ENCODE measurements around the gene EIF2A. TPM values are rescaled to one million over a fixed set of nuclear protein-coding genes. Genes with fewer than 3 reads are reported as not detected.

EIF2A gene
- total and polyA plus RNA-seq, 2 of the 13 experiments (the other 11 are each of a cell fraction or from before 2014, with no cell fraction given): 124 to 139 TPM

- TF ChIP-seq, protein P1, sequence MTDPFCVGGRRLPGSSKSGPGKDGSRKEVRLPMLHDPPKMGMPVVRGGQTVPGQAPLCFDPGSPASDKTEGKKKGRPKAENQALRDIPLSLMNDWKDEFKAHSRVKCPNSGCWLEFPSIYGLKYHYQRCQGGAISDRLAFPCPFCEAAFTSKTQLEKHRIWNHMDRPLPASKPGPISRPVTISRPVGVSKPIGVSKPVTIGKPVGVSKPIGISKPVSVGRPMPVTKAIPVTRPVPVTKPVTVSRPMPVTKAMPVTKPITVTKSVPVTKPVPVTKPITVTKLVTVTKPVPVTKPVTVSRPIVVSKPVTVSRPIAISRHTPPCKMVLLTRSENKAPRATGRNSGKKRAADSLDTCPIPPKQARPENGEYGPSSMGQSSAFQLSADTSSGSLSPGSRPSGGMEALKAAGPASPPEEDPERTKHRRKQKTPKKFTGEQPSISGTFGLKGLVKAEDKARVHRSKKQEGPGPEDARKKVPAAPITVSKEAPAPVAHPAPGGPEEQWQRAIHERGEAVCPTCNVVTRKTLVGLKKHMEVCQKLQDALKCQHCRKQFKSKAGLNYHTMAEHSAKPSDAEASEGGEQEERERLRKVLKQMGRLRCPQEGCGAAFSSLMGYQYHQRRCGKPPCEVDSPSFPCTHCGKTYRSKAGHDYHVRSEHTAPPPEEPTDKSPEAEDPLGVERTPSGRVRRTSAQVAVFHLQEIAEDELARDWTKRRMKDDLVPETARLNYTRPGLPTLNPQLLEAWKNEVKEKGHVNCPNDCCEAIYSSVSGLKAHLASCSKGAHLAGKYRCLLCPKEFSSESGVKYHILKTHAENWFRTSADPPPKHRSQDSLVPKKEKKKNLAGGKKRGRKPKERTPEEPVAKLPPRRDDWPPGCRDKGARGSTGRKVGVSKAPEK (CRISPR knock-in tag; IDR thresholded peaks at IDR 0.05; ENCODE audit: borderline replicate concordance): no peak
- TF ChIP-seq CCAR2 (optimal IDR thresholded peaks at IDR 0.05; ENCODE audit: low read depth, low read length): no peak
- TF ChIP-seq MTF2 (CRISPR knock-in tag; IDR thresholded peaks at IDR 0.05; ENCODE audit: borderline replicate concordance): no peak
- no peak for TF ChIP-seq EHMT2 (IDR thresholded peaks at IDR 0.05; ENCODE audit: borderline replicate concordance, low read depth, low read length)
- no peak; the same call in 1 of the 2 replicates for TF ChIP-seq SAFB2 (CRISPR knock-in tag; IDR thresholded peaks at IDR 0.05; ENCODE audit: borderline replicate concordance, low read depth)
- TF ChIP-seq POLR2AphosphoS5 (IDR thresholded peaks at IDR 0.05; ENCODE audit: low read depth, low read length): no peak
- no peak for TF ChIP-seq NR3C1 (CRISPR knock-in tag; IDR thresholded peaks at IDR 0.05)
- TF ChIP-seq, protein P2, sequence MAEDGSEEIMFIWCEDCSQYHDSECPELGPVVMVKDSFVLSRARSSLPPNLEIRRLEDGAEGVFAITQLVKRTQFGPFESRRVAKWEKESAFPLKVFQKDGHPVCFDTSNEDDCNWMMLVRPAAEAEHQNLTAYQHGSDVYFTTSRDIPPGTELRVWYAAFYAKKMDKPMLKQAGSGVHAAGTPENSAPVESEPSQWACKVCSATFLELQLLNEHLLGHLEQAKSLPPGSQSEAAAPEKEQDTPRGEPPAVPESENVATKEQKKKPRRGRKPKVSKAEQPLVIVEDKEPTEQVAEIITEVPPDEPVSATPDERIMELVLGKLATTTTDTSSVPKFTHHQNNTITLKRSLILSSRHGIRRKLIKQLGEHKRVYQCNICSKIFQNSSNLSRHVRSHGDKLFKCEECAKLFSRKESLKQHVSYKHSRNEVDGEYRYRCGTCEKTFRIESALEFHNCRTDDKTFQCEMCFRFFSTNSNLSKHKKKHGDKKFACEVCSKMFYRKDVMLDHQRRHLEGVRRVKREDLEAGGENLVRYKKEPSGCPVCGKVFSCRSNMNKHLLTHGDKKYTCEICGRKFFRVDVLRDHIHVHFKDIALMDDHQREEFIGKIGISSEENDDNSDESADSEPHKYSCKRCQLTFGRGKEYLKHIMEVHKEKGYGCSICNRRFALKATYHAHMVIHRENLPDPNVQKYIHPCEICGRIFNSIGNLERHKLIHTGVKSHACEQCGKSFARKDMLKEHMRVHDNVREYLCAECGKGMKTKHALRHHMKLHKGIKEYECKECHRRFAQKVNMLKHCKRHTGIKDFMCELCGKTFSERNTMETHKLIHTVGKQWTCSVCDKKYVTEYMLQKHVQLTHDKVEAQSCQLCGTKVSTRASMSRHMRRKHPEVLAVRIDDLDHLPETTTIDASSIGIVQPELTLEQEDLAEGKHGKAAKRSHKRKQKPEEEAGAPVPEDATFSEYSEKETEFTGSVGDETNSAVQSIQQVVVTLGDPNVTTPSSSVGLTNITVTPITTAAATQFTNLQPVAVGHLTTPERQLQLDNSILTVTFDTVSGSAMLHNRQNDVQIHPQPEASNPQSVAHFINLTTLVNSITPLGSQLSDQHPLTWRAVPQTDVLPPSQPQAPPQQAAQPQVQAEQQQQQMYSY (CRISPR knock-in tag; IDR thresholded peaks at IDR 0.05): no peak
- TF ChIP-seq ZNF234 (CRISPR knock-in tag; conservative IDR thresholded peaks at IDR 0.05): no peak
- TF ChIP-seq, protein P3, sequence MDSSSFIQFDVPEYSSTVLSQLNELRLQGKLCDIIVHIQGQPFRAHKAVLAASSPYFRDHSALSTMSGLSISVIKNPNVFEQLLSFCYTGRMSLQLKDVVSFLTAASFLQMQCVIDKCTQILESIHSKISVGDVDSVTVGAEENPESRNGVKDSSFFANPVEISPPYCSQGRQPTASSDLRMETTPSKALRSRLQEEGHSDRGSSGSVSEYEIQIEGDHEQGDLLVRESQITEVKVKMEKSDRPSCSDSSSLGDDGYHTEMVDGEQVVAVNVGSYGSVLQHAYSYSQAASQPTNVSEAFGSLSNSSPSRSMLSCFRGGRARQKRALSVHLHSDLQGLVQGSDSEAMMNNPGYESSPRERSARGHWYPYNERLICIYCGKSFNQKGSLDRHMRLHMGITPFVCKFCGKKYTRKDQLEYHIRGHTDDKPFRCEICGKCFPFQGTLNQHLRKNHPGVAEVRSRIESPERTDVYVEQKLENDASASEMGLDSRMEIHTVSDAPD (CRISPR knock-in tag; IDR thresholded peaks at IDR 0.05): no peak
- TF ChIP-seq CEBPG (CRISPR knock-in tag; IDR thresholded peaks at IDR 0.05): no peak
- TF ChIP-seq, protein P4, sequence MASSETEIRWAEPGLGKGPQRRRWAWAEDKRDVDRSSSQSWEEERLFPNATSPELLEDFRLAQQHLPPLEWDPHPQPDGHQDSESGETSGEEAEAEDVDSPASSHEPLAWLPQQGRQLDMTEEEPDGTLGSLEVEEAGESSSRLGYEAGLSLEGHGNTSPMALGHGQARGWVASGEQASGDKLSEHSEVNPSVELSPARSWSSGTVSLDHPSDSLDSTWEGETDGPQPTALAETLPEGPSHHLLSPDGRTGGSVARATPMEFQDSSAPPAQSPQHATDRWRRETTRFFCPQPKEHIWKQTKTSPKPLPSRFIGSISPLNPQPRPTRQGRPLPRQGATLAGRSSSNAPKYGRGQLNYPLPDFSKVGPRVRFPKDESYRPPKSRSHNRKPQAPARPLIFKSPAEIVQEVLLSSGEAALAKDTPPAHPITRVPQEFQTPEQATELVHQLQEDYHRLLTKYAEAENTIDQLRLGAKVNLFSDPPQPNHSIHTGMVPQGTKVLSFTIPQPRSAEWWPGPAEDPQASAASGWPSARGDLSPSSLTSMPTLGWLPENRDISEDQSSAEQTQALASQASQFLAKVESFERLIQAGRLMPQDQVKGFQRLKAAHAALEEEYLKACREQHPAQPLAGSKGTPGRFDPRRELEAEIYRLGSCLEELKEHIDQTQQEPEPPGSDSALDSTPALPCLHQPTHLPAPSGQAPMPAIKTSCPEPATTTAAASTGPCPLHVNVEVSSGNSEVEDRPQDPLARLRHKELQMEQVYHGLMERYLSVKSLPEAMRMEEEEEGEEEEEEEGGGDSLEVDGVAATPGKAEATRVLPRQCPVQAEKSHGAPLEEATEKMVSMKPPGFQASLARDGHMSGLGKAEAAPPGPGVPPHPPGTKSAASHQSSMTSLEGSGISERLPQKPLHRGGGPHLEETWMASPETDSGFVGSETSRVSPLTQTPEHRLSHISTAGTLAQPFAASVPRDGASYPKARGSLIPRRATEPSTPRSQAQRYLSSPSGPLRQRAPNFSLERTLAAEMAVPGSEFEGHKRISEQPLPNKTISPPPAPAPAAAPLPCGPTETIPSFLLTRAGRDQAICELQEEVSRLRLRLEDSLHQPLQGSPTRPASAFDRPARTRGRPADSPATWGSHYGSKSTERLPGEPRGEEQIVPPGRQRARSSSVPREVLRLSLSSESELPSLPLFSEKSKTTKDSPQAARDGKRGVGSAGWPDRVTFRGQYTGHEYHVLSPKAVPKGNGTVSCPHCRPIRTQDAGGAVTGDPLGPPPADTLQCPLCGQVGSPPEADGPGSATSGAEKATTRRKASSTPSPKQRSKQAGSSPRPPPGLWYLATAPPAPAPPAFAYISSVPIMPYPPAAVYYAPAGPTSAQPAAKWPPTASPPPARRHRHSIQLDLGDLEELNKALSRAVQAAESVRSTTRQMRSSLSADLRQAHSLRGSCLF (CRISPR knock-in tag; IDR thresholded peaks at IDR 0.05; ENCODE audit: borderline replicate concordance): no peak
- no peak for TF ChIP-seq JDP2 (CRISPR knock-in tag; IDR thresholded peaks at IDR 0.05; ENCODE audit: borderline replicate concordance)
- TF ChIP-seq, protein P5, sequence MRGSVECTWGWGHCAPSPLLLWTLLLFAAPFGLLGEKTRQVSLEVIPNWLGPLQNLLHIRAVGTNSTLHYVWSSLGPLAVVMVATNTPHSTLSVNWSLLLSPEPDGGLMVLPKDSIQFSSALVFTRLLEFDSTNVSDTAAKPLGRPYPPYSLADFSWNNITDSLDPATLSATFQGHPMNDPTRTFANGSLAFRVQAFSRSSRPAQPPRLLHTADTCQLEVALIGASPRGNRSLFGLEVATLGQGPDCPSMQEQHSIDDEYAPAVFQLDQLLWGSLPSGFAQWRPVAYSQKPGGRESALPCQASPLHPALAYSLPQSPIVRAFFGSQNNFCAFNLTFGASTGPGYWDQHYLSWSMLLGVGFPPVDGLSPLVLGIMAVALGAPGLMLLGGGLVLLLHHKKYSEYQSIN (CRISPR knock-in tag; IDR thresholded peaks at IDR 0.05; ENCODE audit: borderline replicate concordance): no peak
- TF ChIP-seq KDM1A (CRISPR knock-in tag; IDR thresholded peaks at IDR 0.05): no peak
Measured at GRCh38 chr3:150602426-150603152, 56.0 kb downstream of the EIF2A start (continued).
